OCI-LY3 (cell line): Measurements from ENCODE around the gene SLC35A4.
A peak's percentile ranks its signal among the peaks of the same experiment; 100 is the strongest.

ENCODE experiments used
- H2AFZ ChIP-seq: fragments of 200-600, 300-600 bp; shearing (Covaris generic); 2 replicates; pipeline ENCODE4 v1.6.0; 2014; ENCODE audit warnings: antibody characterized with exemption, low read depth, low read length
- H3K27ac ChIP-seq: fragments of 200-600, 300-600 bp; sonication (generic); 2 replicates; pipeline ENCODE4 v1.5.1; 2014; ENCODE audit warnings: mild to moderate bottlenecking, low read length, moderate library complexity, mixed read lengths
- H3K27me3 ChIP-seq: fragments of 200-600, 300-600 bp; sonication (generic); 2 replicates; pipeline ENCODE4 v1.6.1; 2014; ENCODE audit warnings: low read depth, low read length, mixed read lengths
- H3K36me3 ChIP-seq: fragments of 200-600, 300-600 bp; sonication (generic); replicated peaks from 2 replicates; pipeline ENCODE3; 2014; ENCODE audit warnings: low read depth, low read length, mixed read lengths
- H3K4me1 ChIP-seq: fragments of 300-600, 200-600 bp; sonication (generic); 2 replicates; pipeline ENCODE4 v1.6.1; 2014; ENCODE audit warnings: low read length, mixed read lengths
- H3K4me2 ChIP-seq: fragments of 200-600, 300-600 bp; sonication (generic); 2 replicates; pipeline ENCODE4 v1.6.1; 2014; ENCODE audit warnings: low read length, mixed read lengths
- H3K4me3 ChIP-seq: fragments of 300-600, 200-600 bp; sonication (generic); 2 replicates; pipeline ENCODE4 v1.5.1; 2014; ENCODE audit warnings: antibody characterized with exemption, mild to moderate bottlenecking, low read length, moderate library complexity
- H3K79me2 ChIP-seq: fragments of 300-600, 200-600 bp; shearing (Covaris generic); 2 replicates; pipeline ENCODE4 v1.6.1; 2014; ENCODE audit warnings: mild to moderate bottlenecking, low read length, mixed read lengths
- H3K9ac ChIP-seq: fragments of 300-600, 200-600 bp; shearing (Covaris generic); 2 replicates; pipeline ENCODE4 v1.6.0; 2014; ENCODE audit warnings: mild to moderate bottlenecking, low read length, moderate library complexity
- H3K9me3 ChIP-seq: fragments of 200-600, 300-600 bp; shearing (Covaris generic); 2 replicates; pipeline ENCODE4 v1.6.1; 2014; ENCODE audit warnings: low read length, mixed read lengths; ENCODE audit not compliant: insufficient read depth
- H4K20me1 ChIP-seq: fragments of 200-600, 300-600 bp; sonication (generic); 2 replicates; pipeline ENCODE4 v1.6.1; 2016; ENCODE audit warnings: low read length, mixed read lengths; ENCODE audit not compliant: insufficient read depth
- EZH2phosphoT487 ChIP-seq: fragments of 200-600 bp; shearing (Covaris generic); IDR thresholded peaks from 2 replicates; pipeline ENCODE4 v1.6.1; 2018; ENCODE audit warnings: antibody characterized with exemption, mixed run types, low read depth
- TF ChIP-seq, protein P1 (sequence below): fragments of 200-600, 300-600 bp; sonication (generic); IDR thresholded peaks from 2 replicates; pipeline ENCODE4 v1.5.1; 2014; ENCODE audit warnings: antibody characterized with exemption, low read length, low read depth

Gene SLC35A4

DNA sequence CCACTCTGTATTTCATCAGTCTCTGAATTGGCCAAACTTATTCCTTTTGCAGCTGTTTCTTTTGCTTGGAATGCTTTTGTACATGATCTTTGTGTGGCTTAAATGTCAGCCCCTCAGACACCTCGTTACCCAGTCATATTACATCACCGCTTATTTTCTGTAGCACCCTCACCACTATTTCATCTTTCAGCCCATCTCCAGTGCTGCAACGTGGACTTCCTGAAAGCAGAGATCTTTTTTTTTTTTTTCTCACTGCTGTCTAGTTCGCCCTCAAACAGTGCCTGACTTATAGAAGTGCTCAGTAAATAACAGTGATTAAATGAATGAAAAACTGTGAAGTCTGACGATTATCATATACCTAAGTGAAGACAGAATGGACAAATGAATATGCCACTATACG, 8.2 kb upstream of the SLC35A4 start:
- Histone ChIP-seq H3K9ac (peak overlapping the region; percentile 89), H4K20me1 (peaks cover 7% of the 10 kb centered on the region), H3K27ac (peak overlapping the region; percentile 64), H3K36me3 (peaks cover 20% of the 10 kb centered on the region), H3K79me2 (peaks cover 56% of the 10 kb centered on the region), H3K4me2 (peak overlapping the region; percentile 100), H3K4me3 (peak overlapping the region; percentile 92), H2AFZ (no peak overlapping the region), H3K9me3 (no peaks in the 10 kb centered on the region), H3K4me1 (peaks cover 44% of the 10 kb centered on the region), H3K27me3 (no peaks in the 10 kb centered on the region)
- no peak for TF ChIP-seq EZH2phosphoT487
- TF ChIP-seq, protein P1, sequence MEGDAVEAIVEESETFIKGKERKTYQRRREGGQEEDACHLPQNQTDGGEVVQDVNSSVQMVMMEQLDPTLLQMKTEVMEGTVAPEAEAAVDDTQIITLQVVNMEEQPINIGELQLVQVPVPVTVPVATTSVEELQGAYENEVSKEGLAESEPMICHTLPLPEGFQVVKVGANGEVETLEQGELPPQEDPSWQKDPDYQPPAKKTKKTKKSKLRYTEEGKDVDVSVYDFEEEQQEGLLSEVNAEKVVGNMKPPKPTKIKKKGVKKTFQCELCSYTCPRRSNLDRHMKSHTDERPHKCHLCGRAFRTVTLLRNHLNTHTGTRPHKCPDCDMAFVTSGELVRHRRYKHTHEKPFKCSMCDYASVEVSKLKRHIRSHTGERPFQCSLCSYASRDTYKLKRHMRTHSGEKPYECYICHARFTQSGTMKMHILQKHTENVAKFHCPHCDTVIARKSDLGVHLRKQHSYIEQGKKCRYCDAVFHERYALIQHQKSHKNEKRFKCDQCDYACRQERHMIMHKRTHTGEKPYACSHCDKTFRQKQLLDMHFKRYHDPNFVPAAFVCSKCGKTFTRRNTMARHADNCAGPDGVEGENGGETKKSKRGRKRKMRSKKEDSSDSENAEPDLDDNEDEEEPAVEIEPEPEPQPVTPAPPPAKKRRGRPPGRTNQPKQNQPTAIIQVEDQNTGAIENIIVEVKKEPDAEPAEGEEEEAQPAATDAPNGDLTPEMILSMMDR, result no peak

DNA sequence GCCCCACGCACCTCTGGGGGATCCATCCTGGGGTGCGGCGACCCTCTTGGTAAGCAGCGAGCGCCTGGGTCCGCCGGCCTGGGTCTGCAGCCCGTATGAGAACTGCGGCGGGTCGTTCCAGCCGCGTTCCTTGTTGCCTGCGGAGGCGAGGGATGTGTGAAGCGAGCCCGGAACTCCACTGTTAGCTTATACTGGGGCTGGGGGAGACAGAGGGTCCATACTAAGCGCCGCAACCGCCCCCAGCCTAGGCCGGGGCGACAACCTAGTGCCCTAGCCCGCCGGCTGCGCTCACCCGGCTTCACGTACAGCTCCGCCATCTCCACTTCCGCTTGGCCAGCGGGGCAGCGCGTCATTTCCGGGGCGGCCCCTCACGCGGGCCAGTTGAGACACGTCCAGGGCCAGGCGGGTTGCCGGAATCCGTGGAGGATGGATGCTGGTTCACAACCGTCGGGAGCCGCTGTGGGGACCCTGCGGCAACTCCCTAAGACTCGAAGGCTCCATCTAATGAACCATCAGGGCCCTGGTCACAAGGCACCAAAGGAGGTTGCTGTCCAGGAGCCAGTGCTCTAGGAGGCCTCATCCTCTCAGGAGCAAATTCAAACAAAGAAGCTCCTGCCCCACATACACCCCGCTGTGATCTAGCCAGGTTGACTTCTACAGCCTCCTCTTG, 7.4 kb upstream of the SLC35A4 start, which contains the start of gene SRA1:
Gene SRA1, minus strand, starts transcription at position 338 of the 670 bp plus-strand sequence. Its CDS starts 21 bp downstream, at position 317.
- peak within 1 kb of the TSS; percentile 100 for H3K4me2 ChIP-seq
- TF ChIP-seq, protein P1, result no peak
- TF ChIP-seq EZH2phosphoT487, result no peak
- H3K27me3 ChIP-seq, result no peaks in the 10 kb centered on the region
- peak within 1 kb of the TSS; percentile 64 for H3K27ac ChIP-seq
- H3K9me3 ChIP-seq, result no peaks in the 10 kb centered on the region
- no peak within 1 kb of the TSS for H2AFZ ChIP-seq
- H3K4me1 ChIP-seq, result peaks cover 44% of the 10 kb centered on the region
- H4K20me1 ChIP-seq, result peaks cover 7% of the 10 kb centered on the region
- peaks cover 49% of the 10 kb centered on the region for H3K79me2 ChIP-seq
- H3K9ac ChIP-seq, result peak within 1 kb of the TSS; percentile 89
- H3K4me3 ChIP-seq, result peak within 1 kb of the TSS; percentile 92
- peaks cover 13% of the 10 kb centered on the region for H3K36me3 ChIP-seq

DNA sequence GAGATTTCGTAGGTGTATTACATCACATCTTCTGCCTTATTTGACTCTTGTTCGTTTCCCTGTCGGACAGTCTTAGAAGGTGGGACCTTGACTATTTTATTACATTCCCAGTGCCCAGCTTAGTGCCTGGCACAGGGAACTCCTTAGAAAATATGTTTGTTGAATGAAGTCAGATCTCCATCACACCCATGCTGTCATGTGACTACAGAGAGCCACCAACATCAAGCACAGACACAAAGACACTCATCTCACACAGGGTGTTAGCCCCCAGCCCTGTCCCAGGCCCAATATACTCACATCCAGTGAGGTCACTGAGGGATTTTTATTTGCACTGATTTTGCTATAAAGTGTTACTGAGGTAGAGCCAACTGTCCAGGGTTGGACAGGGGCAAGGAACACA, 6.7 kb upstream of the SLC35A4 start:
- Histone ChIP-seq H3K27me3 (no peaks in the 10 kb centered on the region), H3K4me1 (peaks cover 40% of the 10 kb centered on the region), H3K79me2 (peaks cover 44% of the 10 kb centered on the region), H3K9me3 (no peaks in the 10 kb centered on the region), H2AFZ (no peak overlapping the region), H3K9ac (peak overlapping the region; percentile 89), H4K20me1 (peaks cover 7% of the 10 kb centered on the region; the same call in 1 of the 2 replicates), H3K4me2 (peak overlapping the region; percentile 100), H3K4me3 (peak overlapping the region; percentile 92), H3K27ac (peak overlapping the region; percentile 64), H3K36me3 (peaks cover 9% of the 10 kb centered on the region)
- no peak for TF ChIP-seq EZH2phosphoT487
- TF ChIP-seq, protein P1, result no peak

DNA sequence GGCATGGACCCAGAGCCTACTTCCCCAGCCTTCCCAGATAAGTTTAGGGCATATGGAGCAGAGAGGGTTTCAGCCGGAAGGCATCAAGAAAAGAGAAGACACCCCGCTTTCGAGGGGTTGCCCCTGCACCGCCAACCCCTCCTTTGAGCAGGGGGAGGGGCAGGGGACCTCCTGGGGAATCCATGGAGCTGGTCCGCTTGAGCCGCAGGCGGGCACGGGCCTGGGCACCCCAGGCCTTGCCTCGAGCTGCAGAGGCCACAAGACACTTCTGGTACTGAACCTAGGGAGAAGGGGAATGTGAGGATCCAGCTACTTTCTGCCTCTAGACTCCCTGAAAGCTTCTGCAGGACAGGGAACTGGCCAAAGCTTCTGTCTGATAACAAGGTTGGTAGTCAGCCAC, 6.1 kb upstream of the SLC35A4 start:
- H4K20me1 ChIP-seq, result peaks cover 7% of the 10 kb centered on the region; the same call in 1 of the 2 replicates
- TF ChIP-seq, protein P1, result no peak
- TF ChIP-seq EZH2phosphoT487, result no peak
- H3K27me3 ChIP-seq, result no peaks in the 10 kb centered on the region
- H3K9me3 ChIP-seq, result no peaks in the 10 kb centered on the region
- peaks cover 42% of the 10 kb centered on the region for H3K79me2 ChIP-seq
- no peak overlapping the region for H3K27ac ChIP-seq
- peaks cover 8% of the 10 kb centered on the region for H3K36me3 ChIP-seq
- H3K9ac ChIP-seq, result no peak overlapping the region
- H2AFZ ChIP-seq, result no peak overlapping the region
- no peak overlapping the region for H3K4me3 ChIP-seq
- peaks cover 38% of the 10 kb centered on the region for H3K4me1 ChIP-seq
- no peak overlapping the region for H3K4me2 ChIP-seq
